PC-9 (cell line): ENCODE results near the gene SLC35G6.

Source experiments
- EZH2 ChIP-seq: fragments of 200-600 bp; sonication (generic); IDR thresholded peaks from 2 replicates; pipeline ENCODE4 v1.8.0; 2017; ENCODE audit warnings: antibody characterized with exemption, low read depth
- TF ChIP-seq, protein P1 (sequence below): fragments of 200-600 bp; sonication (generic); conservative IDR thresholded peaks from 2 replicates; pipeline ENCODE4 v1.6.1; 2017; ENCODE audit warnings: mixed run types, antibody characterized with exemption, mild to moderate bottlenecking, moderate library complexity

DNA sequence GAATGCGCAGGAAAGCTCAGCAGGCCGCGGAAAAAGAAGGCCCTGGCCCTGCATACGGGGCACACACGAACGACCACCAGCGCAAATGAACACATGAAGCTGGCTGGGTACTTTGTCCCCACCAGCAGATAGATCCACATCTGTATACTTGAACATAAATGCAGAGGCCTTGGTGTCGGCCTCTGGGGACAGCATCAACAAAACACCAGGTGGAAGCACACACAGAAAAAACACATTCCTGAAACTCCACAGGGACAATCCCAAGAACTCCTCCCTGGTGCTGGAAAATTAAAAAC lies 1.2 kb upstream of the SLC35G6 start:
- TF ChIP-seq, protein P1, sequence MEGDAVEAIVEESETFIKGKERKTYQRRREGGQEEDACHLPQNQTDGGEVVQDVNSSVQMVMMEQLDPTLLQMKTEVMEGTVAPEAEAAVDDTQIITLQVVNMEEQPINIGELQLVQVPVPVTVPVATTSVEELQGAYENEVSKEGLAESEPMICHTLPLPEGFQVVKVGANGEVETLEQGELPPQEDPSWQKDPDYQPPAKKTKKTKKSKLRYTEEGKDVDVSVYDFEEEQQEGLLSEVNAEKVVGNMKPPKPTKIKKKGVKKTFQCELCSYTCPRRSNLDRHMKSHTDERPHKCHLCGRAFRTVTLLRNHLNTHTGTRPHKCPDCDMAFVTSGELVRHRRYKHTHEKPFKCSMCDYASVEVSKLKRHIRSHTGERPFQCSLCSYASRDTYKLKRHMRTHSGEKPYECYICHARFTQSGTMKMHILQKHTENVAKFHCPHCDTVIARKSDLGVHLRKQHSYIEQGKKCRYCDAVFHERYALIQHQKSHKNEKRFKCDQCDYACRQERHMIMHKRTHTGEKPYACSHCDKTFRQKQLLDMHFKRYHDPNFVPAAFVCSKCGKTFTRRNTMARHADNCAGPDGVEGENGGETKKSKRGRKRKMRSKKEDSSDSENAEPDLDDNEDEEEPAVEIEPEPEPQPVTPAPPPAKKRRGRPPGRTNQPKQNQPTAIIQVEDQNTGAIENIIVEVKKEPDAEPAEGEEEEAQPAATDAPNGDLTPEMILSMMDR, result no peak
- no peak for TF ChIP-seq EZH2
